Endodermal cell (in vitro differentiated cells): ENCODE measurements around the gene SELENOO. TPM values are rescaled to one million over a fixed set of nuclear protein-coding genes. Genes with fewer than 3 reads are reported as not detected.

ENCODE experiments used
- DNase-seq: peaks from one replicate; pipeline ENCODE4 v3.0.0-alpha.2; 2017
- H3K27ac ChIP-seq: 2 replicates; pipeline ENCODE4 v1.5.1; 2013; ENCODE audit warnings: mild to moderate bottlenecking, low read depth, low read length, moderate library complexity
- H3K27me3 ChIP-seq: 2 replicates; pipeline ENCODE4 v1.6.1; 2013; ENCODE audit warnings: mild to moderate bottlenecking, low read length, moderate library complexity; ENCODE audit not compliant: insufficient read depth, control insufficient read depth, poor library complexity, severe bottlenecking
- H3K36me3 ChIP-seq: 2 replicates; pipeline ENCODE4 v1.7.0; 2013; ENCODE audit warnings: mild to moderate bottlenecking, low read length, moderate library complexity; ENCODE audit not compliant: control insufficient read depth, insufficient read depth
- H3K4me1 ChIP-seq: one replicate; pipeline ENCODE4 v1.7.0; 2013; ENCODE audit warnings: low read length; ENCODE audit not compliant: control insufficient read depth, insufficient read depth
- H3K4me3 ChIP-seq: 2 replicates; pipeline ENCODE4 v1.5.1; 2013; ENCODE audit warnings: mild to moderate bottlenecking, low read length, moderate library complexity
- H3K9ac ChIP-seq: 2 replicates; pipeline ENCODE4 v1.6.1; 2013; ENCODE audit warnings: mild to moderate bottlenecking, low read length, moderate library complexity; ENCODE audit not compliant: poor library complexity, severe bottlenecking; ENCODE audit errors: extremely low read depth
- H3K9me3 ChIP-seq: 2 replicates; pipeline ENCODE4 v1.6.1; 2013; ENCODE audit warnings: mild to moderate bottlenecking, low read length, moderate library complexity; ENCODE audit not compliant: control insufficient read depth
- H3K27ac Mint-ChIP-seq: 2 replicates; pipeline ENCODE4 v1.8.0; 2020; ENCODE audit warnings: mixed read lengths
- H3K27me3 Mint-ChIP-seq: 2 replicates; pipeline ENCODE4 v1.8.0; 2021; ENCODE audit warnings: mild to moderate bottlenecking, mixed read lengths; ENCODE audit not compliant: insufficient read depth
- H3K36me3 Mint-ChIP-seq: 2 replicates; pipeline ENCODE4 v1.8.0; 2020; ENCODE audit warnings: low read depth, mixed read lengths
- H3K4me1 Mint-ChIP-seq: 2 replicates; pipeline ENCODE4 v1.8.0; 2020; ENCODE audit warnings: mixed read lengths
- H3K4me3 Mint-ChIP-seq: 2 replicates; pipeline ENCODE4 v1.8.0; 2020; ENCODE audit warnings: mild to moderate bottlenecking, moderate library complexity, mixed read lengths
- H3K9me3 Mint-ChIP-seq: 2 replicates; pipeline ENCODE4 v1.8.0; 2020; ENCODE audit warnings: mild to moderate bottlenecking, mixed read lengths
- CTCF ChIP-seq: fragments of 200-600 bp; sonication (generic); conservative IDR thresholded peaks from 2 replicates; pipeline ENCODE4 v1.5.0; 2021; ENCODE audit warnings: antibody characterized with exemption, mild to moderate bottlenecking
- WGBS, 2 experiments: methylation state at CpG; one replicate each; pipeline versions ENCODE4 v1.1.5 to v1.1.7; 2013; ENCODE audit warnings: missing lambda C conversion rate in 2 of 2, mixed read lengths in 1 of 2; ENCODE audit not compliant: insufficient coverage in 1 of 2, insufficient read length in 1 of 2; 5-methylcytosine and 5-hydroxymethylcytosine counted together
- total RNA-seq, 2 donors: library from RNA; stranded (reverse); fragmentation: NEBNext Ultra II Directional in 1 of 2; extraction: Animal tissue kit (Norgen Biotek cat#: 25700) in 1 of 2; gene quantifications; 2 replicates in 1 of 2; 3 replicates in 1 of 2; pipeline ENCODE4 v1.2.1, GENCODE V29; 2021

Gene SELENOO
- total RNA-seq, 2 donors from 2014 or later: 22.2 to 22.9 TPM

- H3K27me3 ChIP-seq: no peaks in the 10 kb centered on the region
- TF ChIP-seq CTCF: no peak
- no peaks in the 10 kb centered on the region for H3K4me1 ChIP-seq
- Mint-ChIP-seq H3K9me3 (no peaks in the 10 kb centered on the region), H3K4me3 (no peak overlapping the region), H3K27me3 (peaks cover under 1% of the 10 kb centered on the region), H3K36me3 (peaks cover 12% of the 10 kb centered on the region), H3K27ac (no peak overlapping the region), H3K4me1 (peaks cover under 1% of the 10 kb centered on the region)
- no peaks in the 10 kb centered on the region for H3K9me3 ChIP-seq
- H3K36me3 ChIP-seq: peaks cover 10% of the 10 kb centered on the region
- no peak overlapping the region for H3K4me3 ChIP-seq
- no peak overlapping the region for H3K9ac ChIP-seq
- no peak for DNase-seq
- whole genome bisulfite sequencing, 2 experiments: 93% methylated on average over 13 to 16 of the region's 16 CpGs
- H3K27ac ChIP-seq: no peak overlapping the region
Observed at GRCh38 chr22:50257041-50257440, 56.2 kb downstream of the SELENOO start.

GRCh38 chr22:50257451-50258360, 56.9 kb downstream of the SELENOO start:
- Mint-ChIP-seq H3K9me3 (no peaks in the 10 kb centered on the region), H3K4me1 (peaks cover 5% of the 10 kb centered on the region), H3K27me3 (peaks cover 4% of the 10 kb centered on the region), H3K36me3 (peaks cover 12% of the 10 kb centered on the region), H3K27ac (no peak overlapping the region), H3K4me3 (no peak overlapping the region)
- Histone ChIP-seq H3K9me3 (no peaks in the 10 kb centered on the region), H3K27me3 (no peaks in the 10 kb centered on the region), H3K4me3 (no peak overlapping the region), H3K9ac (no peak overlapping the region), H3K27ac (no peak overlapping the region), H3K4me1 (no peaks in the 10 kb centered on the region), H3K36me3 (peaks cover 10% of the 10 kb centered on the region)
- no peak for DNase-seq
- WGBS, 2 experiments: 87 to 89% methylated on average over 17 to 30 of the region's 31 CpGs
- no peak for TF ChIP-seq CTCF

GRCh38 chr22:50258361-50259292, 57.8 kb downstream of the SELENOO start:
- 91 to 94% methylated on average over 18 to 24 of the region's 24 CpGs for WGBS, 2 experiments
- Histone ChIP-seq H3K9ac (no peak overlapping the region), H3K4me1 (no peaks in the 10 kb centered on the region), H3K36me3 (peaks cover 10% of the 10 kb centered on the region), H3K27me3 (no peaks in the 10 kb centered on the region), H3K9me3 (no peaks in the 10 kb centered on the region), H3K4me3 (no peak overlapping the region), H3K27ac (no peak overlapping the region)
- peaks cover 5% of the 10 kb centered on the region for H3K4me1 Mint-ChIP-seq
- DNase-seq: no peak
- no peak overlapping the region for H3K27ac Mint-ChIP-seq
- H3K27me3 Mint-ChIP-seq: peaks cover 6% of the 10 kb centered on the region
- H3K9me3 Mint-ChIP-seq: no peaks in the 10 kb centered on the region
- no peak for TF ChIP-seq CTCF
- peaks cover 12% of the 10 kb centered on the region for H3K36me3 Mint-ChIP-seq
- H3K4me3 Mint-ChIP-seq: no peak overlapping the region
